Stomach (tissue), 9 donors: ENCODE results near the gene SLC39A8. TPM values are rescaled to one million over a fixed set of nuclear protein-coding genes. Genes with fewer than 3 reads are reported as not detected.

ENCODE experiments used
- DNase-seq, 2 donors: peaks; one replicate each; pipeline versions ENCODE4 v3.0.0 to v3.0.0-alpha.2; 2013 to 2019
- H3K27ac ChIP-seq, 5 donors: fragments of 200-600 bp in 4 of 5; sonication (generic) in 4 of 5; one replicate each; pipeline ENCODE4 v1.5.1; 2013 to 2019; ENCODE audit warnings: mild to moderate bottlenecking in 1 of 5, moderate library complexity in 1 of 5
- H3K27me3 ChIP-seq, 3 donors: fragments of 200-600 bp; sonication (generic); one replicate each; pipeline ENCODE4 v1.5.1; 2017 to 2019; ENCODE audit warnings: mixed run types in 1 of 3
- H3K36me3 ChIP-seq, 4 donors: fragments of 200-600 bp; sonication (generic); 1 replicate in 3 of 4; 2 replicates in 1 of 4; pipeline ENCODE4 v1.5.1; 2016 to 2019
- H3K4me1 ChIP-seq, 4 donors: fragments of 200-600 bp; sonication (generic); one replicate each; pipeline ENCODE4 v1.5.1; 2016 to 2019
- H3K4me3 ChIP-seq, 4 donors: fragments of 200-600 bp; sonication (generic) in 3 of 4; one replicate each; pipeline ENCODE4 v1.5.1; 2016 to 2019; ENCODE audit warnings: mild to moderate bottlenecking in 1 of 4
- H3K9me3 ChIP-seq, 4 donors: fragments of 200-600 bp; sonication (generic); one replicate each; pipeline ENCODE4 v1.5.1; 2016 to 2019
- CTCF ChIP-seq, 7 experiments: fragments of 450-650 bp in 4 of 7; fragments of 200-600 bp in 3 of 7; sonication (generic) in 3 of 7; IDR thresholded peaks; one replicate each; pipeline ENCODE4 v1.5.1; 2016 to 2019; ENCODE audit warnings: antibody characterized with exemption in 7 of 7, control low read depth in 2 of 7, mild to moderate bottlenecking in 1 of 7
- EP300 ChIP-seq: sonication (generic); formaldehyde crosslinking; IDR thresholded peaks from one replicate; pipeline ENCODE4 v1.6.1; 2017; ENCODE audit warnings: antibody characterized with exemption
- POLR2A ChIP-seq, 4 donors: fragments of 450-650 bp; IDR thresholded peaks; one replicate each; pipeline ENCODE4 v1.6.1; 2016; ENCODE audit warnings: antibody characterized with exemption in 4 of 4, control low read depth in 2 of 4, mild to moderate bottlenecking in 1 of 4, moderate library complexity in 1 of 4
- POLR2AphosphoS5 ChIP-seq, 3 donors: sonication (generic); formaldehyde crosslinking; IDR thresholded peaks; one replicate each; pipeline ENCODE4 v1.6.1; 2016; ENCODE audit warnings: antibody characterized with exemption in 3 of 3
- WGBS, 5 donors: extraction: QIAGEN DNeasy Blood & Tissue Kit in 3 of 5; methylation state at CpG; one replicate each; pipeline versions ENCODE4 v1.1.5 to v1.1.7; 2013 to 2018; 5-methylcytosine and 5-hydroxymethylcytosine counted together
- intact Hi-C: fragments of 100-400 bp; cut with DNase I; formaldehyde crosslinking; loops from one replicate; pipeline ENCODE4 v1.15.1; 2023; ENCODE audit warnings: low total_unique reads
- polyA plus RNA-seq, 3 donors: library from polyadenylated mRNA; stranded (reverse); fragments of 200-250 nt; gene quantifications; one replicate each; pipeline ENCODE4 v1.2.3, GENCODE V29; 2013
- total RNA-seq, 5 donors: library from RNA; depleted of rRNA; stranded (reverse); fragments of >200 nt; gene quantifications; one replicate each; pipeline versions ENCODE4 v1.1.0 to v1.2.3, GENCODE V29; 2014 to 2016
- donor health status: healthy with polysubstance abuse.
- donor health status: Bipolar disorder and iron deficiency.
- donor health status: healthy.

Gene SLC39A8
- total and polyA plus RNA-seq, 8 donors, result 1.8 to 24.6 (median 9.4) TPM

GRCh38 chr4:102302762-102303161 lies 42.5 kb downstream of the SLC39A8 start:
- 52 to 81% (median 77%) methylated on average over 1 of the region's 1 CpG for WGBS, 5 donors
- Histone ChIP-seq H3K4me1 (no peaks in the 10 kb centered on the region), H3K9me3 (no peaks in the 10 kb centered on the region), H3K36me3 (no peaks in the 10 kb centered on the region), H3K4me3 (no peak overlapping the region), H3K27me3 (no peaks in the 10 kb centered on the region), H3K27ac (no peak overlapping the region)
- no peak for TF ChIP-seq EP300
- TF ChIP-seq CTCF (IDR thresholded peaks at IDR 0.05), result no peak
- TF ChIP-seq POLR2AphosphoS5 (IDR thresholded peaks at IDR 0.05), result no peak
- no peak for TF ChIP-seq POLR2A (IDR thresholded peaks at IDR 0.05)
- intact Hi-C loops, result no loop called here
- DNase-seq, result no peak

GRCh38 chr4:102301167-102301566 lies 44.1 kb downstream of the SLC39A8 start:
- H3K27me3 ChIP-seq, result no peaks in the 10 kb centered on the region
- no peak for TF ChIP-seq EP300
- H3K9me3 ChIP-seq, result no peaks in the 10 kb centered on the region
- DNase-seq, result no peak
- no peak overlapping the region for H3K27ac ChIP-seq
- intact Hi-C loops, result no loop called here
- no peaks in the 10 kb centered on the region for H3K4me1 ChIP-seq
- H3K4me3 ChIP-seq, result no peak overlapping the region
- 82 to 96% (median 85%) methylated on average over 1 of the region's 1 CpG for WGBS, 5 donors
- no peaks in the 10 kb centered on the region for H3K36me3 ChIP-seq

GRCh38 chr4:102299354-102300107 lies 45.8 kb downstream of the SLC39A8 start:
- H3K27ac ChIP-seq, result no peak overlapping the region

GRCh38 chr4:102298716-102299115 lies 46.6 kb downstream of the SLC39A8 start:
- Histone ChIP-seq H3K9me3 (no peaks in the 10 kb centered on the region), H3K36me3 (no peaks in the 10 kb centered on the region), H3K27ac (no peak overlapping the region), H3K27me3 (no peaks in the 10 kb centered on the region), H3K4me1 (peaks cover 0 to 10% (median 0%) of the 10 kb centered on the region in 4 donors), H3K4me3 (no peak overlapping the region)
- intact Hi-C loops, result no loop called here
- 80 to 96% (median 84%) methylated on average over 1 of the region's 1 CpG for WGBS, 5 donors
- TF ChIP-seq POLR2AphosphoS5 (IDR thresholded peaks at IDR 0.05), result no peak
- DNase-seq, result no peak

More at GRCh38 chr4:102299354-102300107, 45.8 kb downstream of the SLC39A8 start:
- WGBS, 5 donors, result 6 to 18% (median 17%) methylated on average over 4 of the region's 4 CpGs
- no peaks in the 10 kb centered on the region for H3K36me3 ChIP-seq
- no peaks in the 10 kb centered on the region for H3K27me3 ChIP-seq
- no peak overlapping the region for H3K4me3 ChIP-seq
- intact Hi-C loops, result no loop called here
- H3K9me3 ChIP-seq, result no peaks in the 10 kb centered on the region
- peak; percentile 26 to 65 for DNase-seq
- TF ChIP-seq CTCF (IDR thresholded peaks at IDR 0.05), result peak in 4 of 7 experiments; percentile 22 to 48 (median 29)
- no peak for TF ChIP-seq POLR2AphosphoS5 (IDR thresholded peaks at IDR 0.05)
- peaks cover 0 to 10% (median 0%) of the 10 kb centered on the region in 4 donors for H3K4me1 ChIP-seq

GRCh38 chr4:102295153-102295862 lies 50.0 kb downstream of the SLC39A8 start:
- DNase-seq, result peak in 1 of 2 donors; percentile 46

More at GRCh38 chr4:102295153-102295862, 50.0 kb downstream of the SLC39A8 start:
- no peak overlapping the region for H3K4me3 ChIP-seq
- H3K4me1 ChIP-seq, result peaks cover 0 to 10% (median 0%) of the 10 kb centered on the region in 4 donors
- no peaks in the 10 kb centered on the region for H3K36me3 ChIP-seq
- TF ChIP-seq POLR2AphosphoS5 (IDR thresholded peaks at IDR 0.05) (peak in 1 of 3 donors; percentile 44), EP300 (no peak), POLR2A (IDR thresholded peaks at IDR 0.05) (no peak)
- no peak overlapping the region for H3K27ac ChIP-seq
- intact Hi-C loops, result no loop called here
- H3K9me3 ChIP-seq, result no peaks in the 10 kb centered on the region
- H3K27me3 ChIP-seq, result no peaks in the 10 kb centered on the region
